IMR-90 (cell line): ENCODE measurements around the gene SP140L. TPM values are rescaled to one million over a fixed set of nuclear protein-coding genes. Genes with fewer than 3 reads are reported as not detected.

Experiments used
- ATAC-seq: fragments of 200-7000 bp; cut with Tn5 transposase; 2 replicates; pipeline ENCODE4 v1.9.1; 2020; ENCODE audit warnings: low read depth, mild to moderate bottlenecking, moderate library complexity
- BruUV-seq: library from RNA; stranded (reverse); fragments of 400-500 nt; replicated peaks from 2 replicates; lab custom pipeline; 2021; lab: Mats Ljungman, UMichigan
- CTCF ChIA-PET: fragments of 300-600 bp; formaldehyde crosslinking; extraction: SDS; loops from one replicate; lab custom pipeline; 2021; ENCODE audit warnings: antibody characterized with exemption; lab: Yijun Ruan, JAX
- POLR2A ChIA-PET: fragments of 300-600 bp; sonication (Branson Sonifier 250); formaldehyde crosslinking; loops from one replicate; lab custom pipeline; 2022; ENCODE audit warnings: antibody characterized with exemption; ENCODE audit not compliant: unreplicated experiment; lab: Charles Lee
- DNase-seq: peaks from one replicate; pipeline ENCODE4 v3.0.0; 2013
- H2AFZ ChIP-seq: replicated peaks from 2 replicates; pipeline ENCODE3; 2013; ENCODE audit warnings: low read length, mild to moderate bottlenecking; ENCODE audit not compliant: poor library complexity
- H2AK5ac ChIP-seq: 2 replicates; pipeline ENCODE4 v1.6.1; 2013; ENCODE audit warnings: low read depth, low read length, inconsistent platforms
- H2AK9ac ChIP-seq: replicated peaks from 2 replicates; pipeline ENCODE3; 2013; ENCODE audit warnings: mild to moderate bottlenecking, low read depth, low read length, moderate library complexity; ENCODE audit not compliant: poor library complexity
- H2BK120ac ChIP-seq: 2 replicates; pipeline ENCODE4 v1.6.1; 2013; ENCODE audit warnings: low read depth, low read length, inconsistent platforms
- H2BK15ac ChIP-seq: 3 replicates; pipeline ENCODE4 v1.6.1; 2013; ENCODE audit warnings: low read depth, low read length, inconsistent platforms
- H2BK20ac ChIP-seq: 2 replicates; pipeline ENCODE4 v1.6.1; 2013; ENCODE audit warnings: low read depth, mild to moderate bottlenecking, inconsistent platforms, low read length, moderate library complexity
- H2BK5ac ChIP-seq: 2 replicates; pipeline ENCODE4 v1.6.1; 2013; ENCODE audit warnings: mild to moderate bottlenecking, low read depth, low read length, inconsistent platforms; ENCODE audit not compliant: poor library complexity, severe bottlenecking
- H3K14ac ChIP-seq: replicated peaks from 2 replicates; pipeline ENCODE4 v1.6.1; 2013; ENCODE audit warnings: low read depth, low read length, inconsistent platforms
- H3K18ac ChIP-seq: 2 replicates; pipeline ENCODE4 v1.6.1; 2013; ENCODE audit warnings: low read depth, low read length, control low read depth
- H3K23ac ChIP-seq: 2 replicates; pipeline ENCODE4 v1.6.1; 2013; ENCODE audit warnings: low read depth, low read length, inconsistent platforms
- H3K27ac ChIP-seq: 2 replicates; pipeline ENCODE4 v1.5.1; 2013; ENCODE audit warnings: mild to moderate bottlenecking, control low read depth, low read length; ENCODE audit not compliant: insufficient read depth
- H3K27me3 ChIP-seq: 2 replicates; pipeline ENCODE4 v1.6.1; 2013; ENCODE audit warnings: low read length; ENCODE audit not compliant: control insufficient read depth, insufficient read depth
- H3K36me3 ChIP-seq: 2 replicates; pipeline ENCODE4 v1.6.1; 2013; ENCODE audit warnings: low read length, mixed read lengths; ENCODE audit not compliant: control insufficient read depth, insufficient read depth
- H3K4ac ChIP-seq: 2 replicates; pipeline ENCODE4 v1.6.1; 2013; ENCODE audit warnings: low read depth, low read length, inconsistent platforms
- H3K4me1 ChIP-seq: 2 replicates; pipeline ENCODE4 v1.6.1; 2013; ENCODE audit warnings: low read length, mixed read lengths; ENCODE audit not compliant: control insufficient read depth, insufficient read depth
- H3K4me2 ChIP-seq: 2 replicates; pipeline ENCODE4 v1.6.1; 2013; ENCODE audit warnings: low read depth, mild to moderate bottlenecking, control low read depth, low read length, moderate library complexity
- H3K4me3 ChIP-seq: 2 replicates; pipeline ENCODE4 v1.5.1; 2013; ENCODE audit warnings: low read depth, mild to moderate bottlenecking, control low read depth, low read length, moderate library complexity; ENCODE audit not compliant: insufficient read depth
- H3K56ac ChIP-seq: 2 replicates; pipeline ENCODE4 v1.6.1; 2013; ENCODE audit warnings: low read length, inconsistent platforms; ENCODE audit not compliant: insufficient read depth; ENCODE audit errors: extremely low read depth
- H3K79me1 ChIP-seq, 2 experiments: 2 replicates each; pipeline ENCODE4 v1.6.1; 2013; ENCODE audit warnings: low read length in 2 of 2, inconsistent platforms in 1 of 2, low read depth in 1 of 2
- H3K9ac ChIP-seq: 2 replicates; pipeline ENCODE4 v1.6.1; 2013; ENCODE audit warnings: low read depth, low read length, control low read depth
- H3K9me1 ChIP-seq: 2 replicates; pipeline ENCODE4 v1.6.1; 2013; ENCODE audit warnings: low read length, inconsistent platforms; ENCODE audit not compliant: insufficient read depth
- H3K9me3 ChIP-seq: 2 replicates; pipeline ENCODE4 v1.6.1; 2013; ENCODE audit warnings: low read length; ENCODE audit not compliant: control insufficient read depth, insufficient read depth
- H4K20me1 ChIP-seq: 2 replicates; pipeline ENCODE4 v1.6.1; 2013; ENCODE audit warnings: low read length, inconsistent platforms; ENCODE audit not compliant: insufficient read depth
- H4K5ac ChIP-seq: 2 replicates; pipeline ENCODE4 v1.6.1; 2013; ENCODE audit warnings: mild to moderate bottlenecking, low read depth, low read length, control low read depth
- H4K8ac ChIP-seq, 2 experiments: 2 replicates each; pipeline ENCODE4 v1.6.1; 2013; ENCODE audit warnings: low read depth in 2 of 2, low read length in 2 of 2, control low read depth in 1 of 2, inconsistent platforms in 1 of 2
- H4K91ac ChIP-seq: 2 replicates; pipeline ENCODE4 v1.6.1; 2013; ENCODE audit warnings: low read depth, low read length, inconsistent platforms; ENCODE audit not compliant: insufficient read depth
- CEBPB ChIP-seq: IDR thresholded peaks from 2 replicates; pipeline ENCODE4 v1.6.1; 2012; ENCODE audit warnings: low read depth, low read length, improper control_type of control experiment
- NFE2L2 ChIP-seq: fragments of 150-350 bp; IDR thresholded peaks from 2 replicates; pipeline ENCODE4 v1.6.1; 2016; ENCODE audit warnings: low read depth, mild to moderate bottlenecking, low read length
- SMC3 ChIP-seq: fragments of 150-350 bp; IDR thresholded peaks from 2 replicates; pipeline ENCODE4 v1.6.1; 2016; ENCODE audit warnings: low read depth, mild to moderate bottlenecking, antibody characterized with exemption, low read length, moderate library complexity
- WGBS, 2 experiments: methylation state at CpG; one replicate each; pipeline versions ENCODE4 v1.1.5 to v1.1.7; 2013; ENCODE audit warnings: missing lambda C conversion rate in 2 of 2; ENCODE audit not compliant: insufficient read length in 1 of 2; ENCODE audit errors: extremely low coverage in 2 of 2; 5-methylcytosine and 5-hydroxymethylcytosine counted together
- dilution Hi-C: fragments of 300-500 bp; cut with HindIII; formaldehyde crosslinking; loops from one replicate; pipeline ENCODE4 v1.14.3; 2018; ENCODE audit warnings: low sequenced_read_pairs; ENCODE audit not compliant: unreplicated experiment
- in situ Hi-C: fragments of 300-500 bp; cut with MboI; formaldehyde crosslinking; loops from 3 replicates; pipeline ENCODE4 v1.14.3; 2019; ENCODE audit warnings: low sequenced_read_pairs, inconsistent platforms, mixed read lengths
- intact Hi-C: fragments of 100-400 bp; cut with micrococcal nuclease; formaldehyde crosslinking; loops from 2 replicates; pipeline ENCODE4 v1.10.0; 2022
- polyA plus RNA-seq, 3 experiments: library from polyadenylated mRNA; depleted of rRNA; stranded (reverse); fragments of >200 nt; gene quantifications; 2 replicates each; pipeline ENCODE4 v1.2.3, GENCODE V29; 2012; ENCODE audit warnings: low replicate concordance in 1 of 3
- total RNA-seq: library from RNA; depleted of rRNA; stranded (reverse); fragments of >200 nt; gene quantifications from 2 replicates; pipeline ENCODE4 v1.2.3, GENCODE V29; 2012

The SP140L gene
- total and polyA plus RNA-seq, 2 of the 4 experiments (the other 2 are of a cell fraction): 5.4 to 11.2 TPM

- Histone ChIP-seq H4K5ac (no peak overlapping the region), H3K9me3 (no peaks in the 10 kb centered on the region), H3K9ac (no peak overlapping the region), H3K4me2 (no peak overlapping the region), H3K23ac (no peak overlapping the region), H3K4me1 (no peaks in the 10 kb centered on the region), H2AK9ac (no peak overlapping the region), H2BK5ac (no peak overlapping the region), H3K36me3 (peaks cover 2% of the 10 kb centered on the region), H2AFZ (no peak overlapping the region), H3K56ac (no peak overlapping the region), H3K27me3 (no peaks in the 10 kb centered on the region), H4K8ac (no peak overlapping the region), H3K4me3 (no peak overlapping the region), H2BK20ac (no peak overlapping the region), H3K4ac (no peak overlapping the region), H2BK120ac (no peak overlapping the region), H2BK15ac (no peak overlapping the region), H3K9me1 (no peaks in the 10 kb centered on the region), H3K79me1 (peaks cover 9 to 19% of the 10 kb centered on the region in 2 experiments; a peak in 2 of 4 replicates), H3K14ac (no peak overlapping the region), H2AK5ac (no peak overlapping the region), H3K27ac (no peak overlapping the region), H4K20me1 (no peaks in the 10 kb centered on the region), H4K91ac (no peak overlapping the region), H3K18ac (no peak overlapping the region)
- ChIA-PET POLR2A (no interaction called here), CTCF (no interaction called here)
- DNase-seq (no peak), ATAC-seq (no peak)
- intact Hi-C loops: no loop called here
- TF ChIP-seq CEBPB (no peak), SMC3 (no peak), NFE2L2 (no peak)
- dilution Hi-C loops: no loop called here
- no TSS peak for BruUV-seq
- in situ Hi-C loops: no loop called here
- no CpG with 5 or more reads among the region's 3 CpGs for WGBS, 2 experiments
These were observed 8.5 kb downstream of the SP140L start for GRCh38 chr2:230335461-230335863.
